HS-5 (cell line): ENCODE measurements around the gene USP43.
"Not testable (repeated sequence)": the region's sequence is repeated elsewhere in the genome, so short reads cannot be mapped to it uniquely, and the experiment has no call there.

Experiments
- DNase-seq: peaks from one replicate; pipeline ENCODE4 v3.0.0-alpha.2; 2012; ENCODE audit warnings: low read depth

Gene USP43

GRCh38 chr17:9658593-9659211 is 13.4 kb downstream of the USP43 start:
- DNase-seq = peak; percentile 53

- DNase-seq = no peak
Measured at GRCh38 chr17:9661027-9661426, 15.7 kb downstream of the USP43 start.

- not testable (repeated sequence) for DNase-seq
Measured at GRCh38 chr17:9663511-9663910, 18.2 kb downstream of the USP43 start.

- no peak for DNase-seq
Measured at GRCh38 chr17:9666461-9667050, 21.2 kb downstream of the USP43 start.

GRCh38 chr17:9668517-9668916 is 23.2 kb downstream of the USP43 start:
- no peak for DNase-seq

GRCh38 chr17:9669551-9670008 is 24.3 kb downstream of the USP43 start:
- no peak for DNase-seq

GRCh38 chr17:9670596-9670995 is 25.3 kb downstream of the USP43 start:
- DNase-seq = no peak

GRCh38 chr17:9671559-9671958 is 26.2 kb downstream of the USP43 start:
- no peak for DNase-seq

GRCh38 chr17:9672266-9672665 is 26.9 kb downstream of the USP43 start:
- no peak for DNase-seq

- DNase-seq = no peak
Measured at GRCh38 chr17:9672691-9673090, 27.4 kb downstream of the USP43 start.

- DNase-seq = no peak
Measured at GRCh38 chr17:9676084-9676483, 30.8 kb downstream of the USP43 start.

GRCh38 chr17:9676820-9677310 is 31.5 kb downstream of the USP43 start:
- DNase-seq = peak; percentile 77

GRCh38 chr17:9677411-9677810 is 32.1 kb downstream of the USP43 start:
- no peak for DNase-seq

GRCh38 chr17:9677896-9678295 is 32.6 kb downstream of the USP43 start:
- DNase-seq = no peak

- DNase-seq = no peak
Measured at GRCh38 chr17:9684955-9685621, 39.8 kb downstream of the USP43 start.

GRCh38 chr17:9693755-9694154 is 48.4 kb downstream of the USP43 start:
- DNase-seq = no peak

GRCh38 chr17:9696279-9697044 is 51.1 kb downstream of the USP43 start:
- no peak for DNase-seq

- no peak for DNase-seq
Measured at GRCh38 chr17:9700136-9700535, 54.8 kb downstream of the USP43 start.

- no peak for DNase-seq
Measured at GRCh38 chr17:9700754-9701476, 55.6 kb downstream of the USP43 start.

- no peak for DNase-seq
Measured at GRCh38 chr17:9702482-9702881, 57.2 kb downstream of the USP43 start.

GRCh38 chr17:9702914-9703780 is 57.8 kb downstream of the USP43 start:
- DNase-seq = no peak
